Memory B cell (primary cell): ENCODE data around the gene LDLRAD2.

Source experiments
- ATAC-seq: fragments of 150-1000 bp; cut with Tn5 transposase; 2 replicates; pipeline ENCODE4 v1.10.0; 2021; ENCODE audit warnings: low read depth, mild to moderate bottlenecking, moderate library complexity
- DNase-seq, 2 donors: peaks; one replicate each; pipeline ENCODE4 v3.0.0; 2022; ENCODE audit warnings: low spot score in 2 of 2
- H3K27ac Mint-ChIP-seq: one replicate; pipeline ENCODE4 v1.8.0; 2022; ENCODE audit warnings: mild to moderate bottlenecking, moderate library complexity, mixed read lengths
- H3K27me3 Mint-ChIP-seq: one replicate; pipeline ENCODE4 v1.8.0; 2022; ENCODE audit warnings: mixed read lengths
- H3K36me3 Mint-ChIP-seq: one replicate; pipeline ENCODE4 v1.8.0; 2022; ENCODE audit warnings: mild to moderate bottlenecking, mixed read lengths
- H3K4me1 Mint-ChIP-seq: one replicate; pipeline ENCODE4 v1.8.0; 2022; ENCODE audit warnings: mixed read lengths
- H3K4me3 Mint-ChIP-seq: one replicate; pipeline ENCODE4 v1.8.0; 2022; ENCODE audit warnings: mild to moderate bottlenecking, moderate library complexity, mixed read lengths
- H3K9me3 Mint-ChIP-seq: one replicate; pipeline ENCODE4 v1.8.0; 2022; ENCODE audit warnings: mixed read lengths

The LDLRAD2 gene

GRCh38 chr1:21804536-21804935 lies 7.5 kb upstream of the LDLRAD2 start:
- H3K27me3 Mint-ChIP-seq: no peaks in the 10 kb centered on the region
- no peak overlapping the region for H3K4me3 Mint-ChIP-seq
- H3K4me1 Mint-ChIP-seq: peaks cover 2% of the 10 kb centered on the region
- no peak overlapping the region for H3K27ac Mint-ChIP-seq
- no peaks in the 10 kb centered on the region for H3K36me3 Mint-ChIP-seq
- ATAC-seq (no peak), DNase-seq (no peak)
- peaks cover 3% of the 10 kb centered on the region for H3K9me3 Mint-ChIP-seq

GRCh38 chr1:21813542-21813941 lies 1.5 kb downstream of the LDLRAD2 start:
- peaks cover 8% of the 10 kb centered on the region for H3K4me1 Mint-ChIP-seq
- DNase-seq (no peak), ATAC-seq (no peak)
- H3K9me3 Mint-ChIP-seq: no peaks in the 10 kb centered on the region
- H3K4me3 Mint-ChIP-seq: no peak overlapping the region
- H3K27me3 Mint-ChIP-seq: peaks cover 7% of the 10 kb centered on the region
- H3K36me3 Mint-ChIP-seq: no peaks in the 10 kb centered on the region
- H3K27ac Mint-ChIP-seq: no peak overlapping the region

- H3K27me3 Mint-ChIP-seq: peaks cover 7% of the 10 kb centered on the region
- peak overlapping the region; percentile 74 for H3K4me3 Mint-ChIP-seq
- no peaks in the 10 kb centered on the region for H3K36me3 Mint-ChIP-seq
- no peaks in the 10 kb centered on the region for H3K9me3 Mint-ChIP-seq
- peak; percentile 38 to 56 for DNase-seq
- peak; percentile 71 for ATAC-seq
- no peak overlapping the region for H3K27ac Mint-ChIP-seq
- H3K4me1 Mint-ChIP-seq: peaks cover 8% of the 10 kb centered on the region
These were observed 2.3 kb downstream of the LDLRAD2 start for GRCh38 chr1:21814241-21814918.

- Mint-ChIP-seq H3K36me3 (no peaks in the 10 kb centered on the region), H3K9me3 (no peaks in the 10 kb centered on the region), H3K4me1 (peaks cover 8% of the 10 kb centered on the region), H3K4me3 (peak overlapping the region; percentile 61), H3K27me3 (peaks cover 7% of the 10 kb centered on the region), H3K27ac (peak overlapping the region; percentile 1)
- ATAC-seq: no peak
- DNase-seq: no peak
These were observed 3.0 kb downstream of the LDLRAD2 start for GRCh38 chr1:21814981-21815582.

- Mint-ChIP-seq H3K4me1 (peaks cover 8% of the 10 kb centered on the region), H3K36me3 (no peaks in the 10 kb centered on the region), H3K4me3 (no peak overlapping the region), H3K27me3 (peaks cover 4% of the 10 kb centered on the region), H3K27ac (no peak overlapping the region), H3K9me3 (no peaks in the 10 kb centered on the region)
- ATAC-seq (peak; percentile 61), DNase-seq (no peak)
These were observed 3.8 kb downstream of the LDLRAD2 start for GRCh38 chr1:21815724-21816321.

GRCh38 chr1:21816602-21817302 lies 4.7 kb downstream of the LDLRAD2 start:
- H3K4me1 Mint-ChIP-seq: peaks cover 8% of the 10 kb centered on the region
- no peaks in the 10 kb centered on the region for H3K9me3 Mint-ChIP-seq
- H3K27ac Mint-ChIP-seq: no peak overlapping the region
- no peaks in the 10 kb centered on the region for H3K36me3 Mint-ChIP-seq
- H3K4me3 Mint-ChIP-seq: no peak overlapping the region
- ATAC-seq (no peak), DNase-seq (no peak)
- peaks cover 2% of the 10 kb centered on the region for H3K27me3 Mint-ChIP-seq

GRCh38 chr1:21818656-21819055 lies 6.6 kb downstream of the LDLRAD2 start:
- H3K9me3 Mint-ChIP-seq: no peaks in the 10 kb centered on the region
- H3K27ac Mint-ChIP-seq: no peak overlapping the region
- DNase-seq: no peak
- peaks cover 8% of the 10 kb centered on the region for H3K4me1 Mint-ChIP-seq
- ATAC-seq: peak; percentile 27
- H3K4me3 Mint-ChIP-seq: no peak overlapping the region
- no peaks in the 10 kb centered on the region for H3K36me3 Mint-ChIP-seq
- no peaks in the 10 kb centered on the region for H3K27me3 Mint-ChIP-seq

- H3K9me3 Mint-ChIP-seq: no peaks in the 10 kb centered on the region
- peaks cover 5% of the 10 kb centered on the region for H3K4me1 Mint-ChIP-seq
- no peaks in the 10 kb centered on the region for H3K27me3 Mint-ChIP-seq
- ATAC-seq (no peak), DNase-seq (no peak)
- no peaks in the 10 kb centered on the region for H3K36me3 Mint-ChIP-seq
- no peak overlapping the region for H3K27ac Mint-ChIP-seq
- H3K4me3 Mint-ChIP-seq: no peak overlapping the region
These were observed 8.7 kb downstream of the LDLRAD2 start for GRCh38 chr1:21820597-21821232.

GRCh38 chr1:21821385-21822019 lies 9.4 kb downstream of the LDLRAD2 start:
- no peak overlapping the region for H3K4me3 Mint-ChIP-seq
- DNase-seq (no peak), ATAC-seq (no peak)
- H3K4me1 Mint-ChIP-seq: peaks cover 3% of the 10 kb centered on the region
- H3K27ac Mint-ChIP-seq: no peak overlapping the region
- no peaks in the 10 kb centered on the region for H3K9me3 Mint-ChIP-seq
- no peaks in the 10 kb centered on the region for H3K27me3 Mint-ChIP-seq
- H3K36me3 Mint-ChIP-seq: no peaks in the 10 kb centered on the region

- Mint-ChIP-seq H3K4me1 (peaks cover 3% of the 10 kb centered on the region), H3K4me3 (no peak overlapping the region), H3K9me3 (no peaks in the 10 kb centered on the region), H3K36me3 (peaks cover 1% of the 10 kb centered on the region), H3K27ac (no peak overlapping the region), H3K27me3 (no peaks in the 10 kb centered on the region)
- no peak for ATAC-seq
- no peak for DNase-seq
These were observed 10.3 kb downstream of the LDLRAD2 start for GRCh38 chr1:21822349-21822748.

- ATAC-seq: peak; percentile 45
These were observed 11.3 kb downstream of the LDLRAD2 start for GRCh38 chr1:21823206-21823979.

GRCh38 chr1:21823980-21824702 lies 12.1 kb downstream of the LDLRAD2 start:
- Mint-ChIP-seq H3K4me1 (peaks cover 3% of the 10 kb centered on the region), H3K27ac (no peak overlapping the region), H3K36me3 (peaks cover 7% of the 10 kb centered on the region), H3K9me3 (no peaks in the 10 kb centered on the region), H3K27me3 (no peaks in the 10 kb centered on the region), H3K4me3 (no peak overlapping the region)
- DNase-seq (no peak), ATAC-seq (no peak)

More at GRCh38 chr1:21823206-21823979, 11.3 kb downstream of the LDLRAD2 start:
- H3K4me3 Mint-ChIP-seq: no peak overlapping the region
- H3K36me3 Mint-ChIP-seq: peaks cover 7% of the 10 kb centered on the region
- peaks cover 3% of the 10 kb centered on the region for H3K4me1 Mint-ChIP-seq
- H3K27ac Mint-ChIP-seq: no peak overlapping the region
- no peaks in the 10 kb centered on the region for H3K27me3 Mint-ChIP-seq
- no peak for DNase-seq
- H3K9me3 Mint-ChIP-seq: no peaks in the 10 kb centered on the region
